GM23338 (cell line): ENCODE results near the gene CNNM3. TPM values are rescaled to one million over a fixed set of nuclear protein-coding genes. Genes with fewer than 3 reads are reported as not detected.

Source experiments
- ATAC-seq: fragments of 200-7000 bp; cut with Tn5 transposase; 3 replicates; pipeline ENCODE4 v1.9.1; 2020
- DNase-seq: peaks from one replicate; pipeline ENCODE4 v3.0.0-alpha.2; 2015; ENCODE audit warnings: low spot score
- H2AFZ ChIP-seq: fragments of 200-600 bp; sonication (generic); 2 replicates; pipeline ENCODE4 v1.8.0; 2016; ENCODE audit warnings: antibody characterized with exemption, mild to moderate bottlenecking, moderate library complexity
- H3F3A ChIP-seq: fragments of 200-600 bp; sonication (generic); replicated peaks from 2 replicates; pipeline ENCODE4 v1.8.0; 2017; ENCODE audit warnings: antibody characterized with exemption, mixed run types, low read depth
- H3K27ac ChIP-seq: fragments of 200-600 bp; sonication (generic); 2 replicates; pipeline ENCODE4 v1.6.1; 2016; ENCODE audit warnings: low read depth
- H3K27me3 ChIP-seq: fragments of 200-600 bp; sonication (generic); 2 replicates; pipeline ENCODE4 v1.8.0; 2016; ENCODE audit warnings: mild to moderate bottlenecking, mixed run types, moderate library complexity; ENCODE audit not compliant: insufficient read depth
- H3K36me3 ChIP-seq: fragments of 200-600 bp; sonication (generic); 2 replicates; pipeline ENCODE4 v1.8.0; 2016; ENCODE audit warnings: mild to moderate bottlenecking; ENCODE audit not compliant: insufficient read depth
- H3K4me1 ChIP-seq: fragments of 200-600 bp; sonication (generic); 2 replicates; pipeline ENCODE4 v1.8.0; 2016; ENCODE audit warnings: mild to moderate bottlenecking, moderate library complexity; ENCODE audit not compliant: insufficient read depth
- H3K4me2 ChIP-seq: fragments of 200-600 bp; sonication (generic); 2 replicates; pipeline ENCODE4 v1.7.1; 2017; ENCODE audit warnings: mixed run types
- H3K4me3 ChIP-seq: fragments of 200-600 bp; sonication (generic); 2 replicates; pipeline ENCODE4 v1.6.1; 2016; ENCODE audit warnings: mixed run types
- H3K79me2 ChIP-seq: fragments of 200-600 bp; sonication (generic); replicated peaks from 2 replicates; pipeline ENCODE4 v1.8.0; 2017; ENCODE audit warnings: mild to moderate bottlenecking; ENCODE audit not compliant: insufficient read depth
- H3K9me2 ChIP-seq: fragments of 200-600 bp; sonication (generic); 2 replicates; pipeline ENCODE4 v1.8.0; 2017; ENCODE audit not compliant: insufficient read depth
- H4K20me1 ChIP-seq: fragments of 200-600 bp; sonication (generic); replicated peaks from 2 replicates; pipeline ENCODE4 v1.8.0; 2017; ENCODE audit warnings: mild to moderate bottlenecking; ENCODE audit not compliant: insufficient read depth
- H3K27ac Mint-ChIP-seq: 2 replicates; pipeline ENCODE4 v1.8.0; 2020; ENCODE audit warnings: inconsistent platforms, mild to moderate bottlenecking, moderate library complexity, mixed read lengths
- H3K27me3 Mint-ChIP-seq: 3 replicates; pipeline ENCODE4 v1.8.0; 2022; ENCODE audit warnings: low read depth, mild to moderate bottlenecking, moderate library complexity, mixed read lengths, inconsistent platforms; ENCODE audit not compliant: insufficient read depth, poor library complexity
- H3K36me3 Mint-ChIP-seq: 3 replicates; pipeline ENCODE4 v1.8.0; 2021; ENCODE audit warnings: low read depth, mild to moderate bottlenecking, inconsistent platforms, moderate library complexity, mixed read lengths
- H3K4me1 Mint-ChIP-seq: 3 replicates; pipeline ENCODE4 v1.8.0; 2020; ENCODE audit warnings: mild to moderate bottlenecking, inconsistent platforms, mixed read lengths
- H3K4me3 Mint-ChIP-seq: 3 replicates; pipeline ENCODE4 v1.8.0; 2021; ENCODE audit warnings: moderate library complexity, mild to moderate bottlenecking, inconsistent platforms, mixed read lengths
- H3K9me3 Mint-ChIP-seq: 3 replicates; pipeline ENCODE4 v1.8.0; 2020; ENCODE audit warnings: moderate library complexity, mild to moderate bottlenecking, inconsistent platforms, mixed read lengths
- CREB1 ChIP-seq: fragments of 250-450 bp; sonication (Bioruptor Pico); IDR thresholded peaks from 2 replicates; pipeline ENCODE4 v1.5.0; 2020; ENCODE audit warnings: low read depth, mild to moderate bottlenecking, moderate library complexity
- ETS1 ChIP-seq: IDR thresholded peaks from 2 replicates; pipeline ENCODE4 v1.6.1; 2016; ENCODE audit warnings: antibody characterized with exemption
- EZH2 ChIP-seq: fragments of 200-600 bp; sonication (generic); IDR thresholded peaks from one replicate; pipeline ENCODE4 v1.8.0; 2017; ENCODE audit warnings: antibody characterized with exemption, mild to moderate bottlenecking, low read depth; ENCODE audit not compliant: unreplicated experiment
- EZH2phosphoT487 ChIP-seq: fragments of 200-600 bp; sonication (generic); IDR thresholded peaks from one replicate; pipeline ENCODE4 v1.8.1; 2018; ENCODE audit warnings: antibody characterized with exemption; ENCODE audit not compliant: unreplicated experiment
- JUNB ChIP-seq: IDR thresholded peaks from one replicate; pipeline ENCODE4 v1.6.1; 2016; ENCODE audit warnings: antibody characterized with exemption; ENCODE audit not compliant: unreplicated experiment
- POLR2AphosphoS5 ChIP-seq: IDR thresholded peaks from 2 replicates; pipeline ENCODE4 v1.6.1; 2016; ENCODE audit warnings: antibody characterized with exemption, low read depth
- REST ChIP-seq: IDR thresholded peaks from one replicate; pipeline ENCODE4 v1.6.1; 2018; ENCODE audit warnings: antibody characterized with exemption; ENCODE audit not compliant: unreplicated experiment
- STAT1 ChIP-seq: IDR thresholded peaks from one replicate; pipeline ENCODE4 v1.6.1; 2016; ENCODE audit warnings: antibody characterized with exemption; ENCODE audit not compliant: unreplicated experiment
- ZNF462 ChIP-seq: fragments of 250-450 bp; sonication (Bioruptor Pico); IDR thresholded peaks from 2 replicates; pipeline ENCODE4 v1.5.0; 2020; ENCODE audit warnings: mild to moderate bottlenecking, moderate library complexity
- polyA plus RNA-seq: library from polyadenylated mRNA; unstranded; fragments of >200 nt; fragmentation: Nextera tagmentation; extraction: Ambion mirVana; gene quantifications from 2 replicates; pipeline ENCODE4 v1.2.1, GENCODE V29; 2016
- total RNA-seq: library from RNA; depleted of rRNA; stranded (reverse); fragments of >200 nt; shearing (Covaris generic); gene quantifications from 2 replicates; pipeline ENCODE4 v1.2.3, GENCODE V29; 2014

The CNNM3 gene
- total and polyA plus RNA-seq, 2 experiments from 2014 or later, result 5.3 to 25.7 TPM

GRCh38 chr2:96864343-96865091 lies 48.4 kb downstream of the CNNM3 start (continued):
- no peak for TF ChIP-seq REST
- no peak for TF ChIP-seq ZNF462

DNA sequence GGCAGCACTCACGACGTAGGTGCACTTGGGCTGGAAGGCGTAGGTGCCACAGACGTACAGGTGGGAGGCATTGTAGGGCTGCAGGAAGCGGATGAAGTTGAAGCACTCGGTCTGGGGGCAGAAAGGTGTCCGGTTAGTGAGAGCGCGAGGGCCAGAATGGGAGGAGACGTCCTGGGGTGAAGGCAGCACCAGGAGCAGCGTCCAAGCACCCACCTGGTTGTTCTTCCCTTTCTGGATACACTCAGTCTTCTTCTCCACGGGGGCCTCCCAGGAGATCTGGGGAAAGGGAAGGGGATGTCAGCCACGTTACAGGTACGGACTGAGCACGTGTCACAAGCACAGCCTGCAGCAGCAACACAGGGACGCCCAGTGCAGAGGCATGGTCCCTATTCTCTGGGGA lies 49.6 kb downstream of the CNNM3 start:
- Mint-ChIP-seq H3K9me3 (no peaks in the 10 kb centered on the region; the same call in 2 of the 3 replicates), H3K4me3 (peak overlapping the region; percentile 32; the same call in 1 of the 3 replicates), H3K27me3 (peaks cover 14% of the 10 kb centered on the region), H3K4me1 (peaks cover 18% of the 10 kb centered on the region), H3K36me3 (peaks cover 63% of the 10 kb centered on the region), H3K27ac (peak overlapping the region; percentile 59; the same call in 1 of the 2 replicates)
- H3K4me2 ChIP-seq, result no peak overlapping the region
- peaks cover 30% of the 10 kb centered on the region; the same call in 1 of the 2 replicates for H3K36me3 ChIP-seq
- H3F3A ChIP-seq, result peaks cover 9% of the 10 kb centered on the region; the same call in 1 of the 2 replicates
- H3K79me2 ChIP-seq, result peaks cover 36% of the 10 kb centered on the region
- H2AFZ ChIP-seq, result no peak overlapping the region
- no peaks in the 10 kb centered on the region for H3K9me2 ChIP-seq
- no peak overlapping the region for H3K4me3 ChIP-seq
- no peak overlapping the region for H3K27ac ChIP-seq
- H3K27me3 ChIP-seq, result no peaks in the 10 kb centered on the region
- DNase-seq, result no peak
- no peak for ATAC-seq
- H4K20me1 ChIP-seq, result no peaks in the 10 kb centered on the region; the same call in none of the 2 replicates
- peaks cover 10% of the 10 kb centered on the region for H3K4me1 ChIP-seq
- TF ChIP-seq EZH2 (no peak), ETS1 (no peak), POLR2AphosphoS5 (no peak), CREB1 (CRISPR knock-in tag) (no peak), EZH2phosphoT487 (no peak), REST (no peak), JUNB (no peak), STAT1 (no peak)
